Measurements from ENCODE around the gene LSM8. TPM values are rescaled to one million over a fixed set of nuclear protein-coding genes. Genes with fewer than 3 reads are reported as not detected.
"Not testable (repeated sequence)": the region's sequence is repeated elsewhere in the genome, so short reads cannot be mapped to it uniquely, and the experiment has no call there.

The LSM8 gene
- 10 to 100 TPM; 22.9 to 70.8 TPM for total RNA-seq
- 10 to 100 TPM; 28.4 to 37.0 TPM for polyA plus RNA-seq
- long read RNA-seq, donor 1, full-length matches to known transcripts = 59 of 59 reads
- long read RNA-seq, donor 1, partial matches to known transcripts = 0 of 59 reads
- long read RNA-seq, donor 1, other reads (novel, unspliced or antisense) = 0 of 59 reads
- long read RNA-seq, donor 2, full-length matches to known transcripts = 25 of 25 reads
- long read RNA-seq, donor 2, partial matches to known transcripts = 0 of 25 reads
- long read RNA-seq, donor 2, other reads (novel, unspliced or antisense) = 0 of 25 reads
- long read RNA-seq, donor 3, full-length matches to known transcripts = 33 of 33 reads
- long read RNA-seq, donor 3, partial matches to known transcripts = 0 of 33 reads
- long read RNA-seq, donor 3, other reads (novel, unspliced or antisense) = 0 of 33 reads
- long read RNA-seq, donor 4, full-length matches to known transcripts = 26 of 34 reads
- long read RNA-seq, donor 4, partial matches to known transcripts = 8 of 34 reads
- long read RNA-seq, donor 4, other reads (novel, unspliced or antisense) = 0 of 34 reads
- long read RNA-seq, donor 5, full-length matches to known transcripts = 75 of 82 reads
- long read RNA-seq, donor 5, partial matches to known transcripts = 7 of 82 reads
- long read RNA-seq, donor 5, other reads (novel, unspliced or antisense) = 0 of 82 reads

DNA sequence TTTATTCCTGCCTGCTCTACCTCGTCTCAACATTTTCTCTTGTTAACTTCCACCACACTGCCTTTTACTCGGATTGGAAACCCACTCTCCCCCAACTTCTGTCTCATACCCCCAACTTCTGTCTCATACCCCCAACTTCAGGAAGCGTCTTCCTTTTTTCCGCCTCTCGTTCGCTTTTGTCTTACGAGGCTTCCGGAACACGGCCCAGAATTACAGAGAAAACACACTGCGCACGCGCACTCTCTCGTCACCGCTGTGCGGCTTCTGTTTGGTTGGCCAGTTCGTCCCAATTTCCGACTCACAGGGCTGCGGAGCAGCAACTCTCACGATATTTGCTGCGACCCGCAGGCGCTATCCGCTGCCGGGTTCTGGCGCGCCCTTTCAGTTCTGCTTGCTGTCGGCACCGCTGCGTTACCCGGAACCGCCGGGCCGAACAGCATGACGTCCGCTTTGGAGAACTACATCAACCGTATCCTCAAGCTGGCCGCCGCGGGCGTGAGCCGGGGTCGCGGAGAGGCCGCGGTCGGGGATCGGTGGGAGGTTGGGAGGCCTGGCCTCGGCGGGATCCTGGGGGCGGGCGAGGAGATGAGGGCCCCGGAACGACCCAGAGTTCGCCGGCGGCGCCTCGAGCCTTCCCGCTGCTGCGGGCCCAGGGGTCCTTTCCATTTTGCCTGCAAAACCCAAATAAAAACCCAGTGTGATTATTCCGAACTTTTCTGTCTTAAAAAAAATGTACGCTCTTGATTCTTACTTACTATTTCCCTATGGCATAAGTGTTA lies at the start of gene LSM8:
LSM8 (plus strand) TSS at position 379 of the 779 bp plus-strand sequence; CDS start at position 439, 60 bp downstream.
- peaks cover under 1 to 15% (median 9%) of the 10 kb centered on the region in 4 donors for H3K36me3 ChIP-seq (ENCODE audit: control insufficient read depth in 4 of 4, insufficient read depth in 4 of 4, low read length in 4 of 4)
- H3K4me1 ChIP-seq (ENCODE audit: control insufficient read depth in 5 of 5, insufficient read depth in 5 of 5, low read length in 5 of 5) = peaks cover 0 to 23% (median 2%) of the 10 kb centered on the region in 5 donors
- ATAC-seq (ENCODE audit: insufficient read depth, low FRiP score) (peak; percentile 100), DNase-seq (peak; percentile 99 to 100 (median 99))
- H3K9me3 ChIP-seq (ENCODE audit: control insufficient read depth in 4 of 4, insufficient read depth in 3 of 4, low read length in 3 of 4) = no peaks in the 10 kb centered on the region
- TF ChIP-seq, protein P1, sequence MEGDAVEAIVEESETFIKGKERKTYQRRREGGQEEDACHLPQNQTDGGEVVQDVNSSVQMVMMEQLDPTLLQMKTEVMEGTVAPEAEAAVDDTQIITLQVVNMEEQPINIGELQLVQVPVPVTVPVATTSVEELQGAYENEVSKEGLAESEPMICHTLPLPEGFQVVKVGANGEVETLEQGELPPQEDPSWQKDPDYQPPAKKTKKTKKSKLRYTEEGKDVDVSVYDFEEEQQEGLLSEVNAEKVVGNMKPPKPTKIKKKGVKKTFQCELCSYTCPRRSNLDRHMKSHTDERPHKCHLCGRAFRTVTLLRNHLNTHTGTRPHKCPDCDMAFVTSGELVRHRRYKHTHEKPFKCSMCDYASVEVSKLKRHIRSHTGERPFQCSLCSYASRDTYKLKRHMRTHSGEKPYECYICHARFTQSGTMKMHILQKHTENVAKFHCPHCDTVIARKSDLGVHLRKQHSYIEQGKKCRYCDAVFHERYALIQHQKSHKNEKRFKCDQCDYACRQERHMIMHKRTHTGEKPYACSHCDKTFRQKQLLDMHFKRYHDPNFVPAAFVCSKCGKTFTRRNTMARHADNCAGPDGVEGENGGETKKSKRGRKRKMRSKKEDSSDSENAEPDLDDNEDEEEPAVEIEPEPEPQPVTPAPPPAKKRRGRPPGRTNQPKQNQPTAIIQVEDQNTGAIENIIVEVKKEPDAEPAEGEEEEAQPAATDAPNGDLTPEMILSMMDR (IDR thresholded peaks at IDR 0.05; ENCODE audit: control extremely low read depth, extremely low read depth) = no peak
- H3K9ac ChIP-seq (ENCODE audit: insufficient read depth in 1 of 2, low read length in 2 of 2) = peak within 1 kb of the TSS; percentile 99 to 100
- no peaks in the 10 kb centered on the region for H3K27me3 ChIP-seq (ENCODE audit: control insufficient read depth in 3 of 3, insufficient read depth in 3 of 3, low read length in 2 of 3)
- 0% methylated on average over 61 to 62 of the region's 62 CpGs for WGBS, 2 donors
- H3K27ac ChIP-seq (ENCODE audit: low read depth in 1 of 2, low read length in 1 of 2) = peak within 1 kb of the TSS; percentile 95
- peak within 1 kb of the TSS; percentile 85 for H3K4me3 ChIP-seq

DNA sequence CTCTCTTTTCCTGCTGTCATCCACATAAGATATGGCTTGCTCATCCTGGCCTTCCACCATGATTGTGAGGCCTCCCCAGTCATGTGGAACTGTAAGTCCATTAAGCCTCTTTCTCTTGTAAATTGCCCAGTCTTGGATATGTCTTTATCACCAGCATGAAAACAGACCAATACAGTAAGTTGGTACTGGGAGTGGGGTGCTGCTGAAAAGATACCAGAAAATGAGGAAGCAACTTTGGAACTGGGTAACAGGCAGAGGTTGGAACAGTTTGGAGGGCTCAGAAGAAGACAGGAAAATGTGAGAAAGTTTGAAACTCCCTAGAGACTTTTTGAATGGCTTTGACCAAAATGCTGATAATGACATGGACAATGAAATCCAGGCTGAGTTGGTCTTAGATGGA lies 49.5 kb upstream of the LSM8 start:
- H3K36me3 ChIP-seq (ENCODE audit: control insufficient read depth in 4 of 4, insufficient read depth in 4 of 4, low read length in 4 of 4); H3K4me1 ChIP-seq (ENCODE audit: control insufficient read depth in 5 of 5, insufficient read depth in 5 of 5, low read length in 5 of 5); H3K27me3 ChIP-seq (ENCODE audit: control insufficient read depth in 3 of 3, insufficient read depth in 3 of 3, low read length in 2 of 3); H3K9me3 ChIP-seq (ENCODE audit: control insufficient read depth in 4 of 4, insufficient read depth in 3 of 4, low read length in 3 of 4); H3K9ac ChIP-seq (ENCODE audit: insufficient read depth in 1 of 2, low read length in 2 of 2); H3K27ac ChIP-seq (ENCODE audit: low read depth in 1 of 2, low read length in 1 of 2); ATAC-seq (ENCODE audit: insufficient read depth, low FRiP score); DNase-seq; H3K4me3 ChIP-seq: not testable (repeated sequence)

DNA sequence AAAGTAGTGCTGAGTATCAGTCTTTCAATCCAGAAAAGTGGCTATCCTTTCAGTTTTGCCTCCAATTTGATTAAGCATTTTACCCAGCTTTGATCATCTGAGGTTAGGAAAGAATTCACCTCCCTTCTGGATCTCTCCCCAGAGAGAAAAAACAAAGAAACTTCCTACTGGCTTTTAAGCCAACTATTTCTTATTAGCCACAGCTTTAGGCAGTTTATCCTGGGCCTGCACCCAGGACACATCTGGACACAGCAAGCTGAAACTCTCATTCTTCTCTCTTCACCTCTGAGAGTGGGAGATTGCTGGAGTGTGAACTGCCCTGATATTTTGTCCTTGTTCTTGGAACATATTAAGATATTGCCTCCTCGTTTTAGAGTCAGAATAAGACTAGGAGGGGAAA lies 43.5 kb upstream of the LSM8 start:
- Histone ChIP-seq H3K9me3 (ENCODE audit: control insufficient read depth in 4 of 4, insufficient read depth in 3 of 4, low read length in 3 of 4) (no peaks in the 10 kb centered on the region), H3K9ac (ENCODE audit: insufficient read depth in 1 of 2, low read length in 2 of 2) (no peak overlapping the region), H3K27ac (ENCODE audit: low read depth in 1 of 2, low read length in 1 of 2) (no peak overlapping the region), H3K36me3 (ENCODE audit: control insufficient read depth in 4 of 4, insufficient read depth in 4 of 4, low read length in 4 of 4) (no peaks in the 10 kb centered on the region), H3K27me3 (ENCODE audit: control insufficient read depth in 3 of 3, insufficient read depth in 3 of 3, low read length in 2 of 3) (no peaks in the 10 kb centered on the region), H3K4me1 (ENCODE audit: control insufficient read depth in 5 of 5, insufficient read depth in 5 of 5, low read length in 5 of 5) (no peaks in the 10 kb centered on the region), H3K4me3 (no peak overlapping the region)
- WGBS, 2 donors = 60 to 67% methylated on average over 1 of the region's 1 CpG
- ATAC-seq (ENCODE audit: insufficient read depth, low FRiP score) (no peak), DNase-seq (peak in 1 of 3 donors; percentile 23)
- TF ChIP-seq, protein P1 (IDR thresholded peaks at IDR 0.05; ENCODE audit: control extremely low read depth, extremely low read depth) = no peak

DNA sequence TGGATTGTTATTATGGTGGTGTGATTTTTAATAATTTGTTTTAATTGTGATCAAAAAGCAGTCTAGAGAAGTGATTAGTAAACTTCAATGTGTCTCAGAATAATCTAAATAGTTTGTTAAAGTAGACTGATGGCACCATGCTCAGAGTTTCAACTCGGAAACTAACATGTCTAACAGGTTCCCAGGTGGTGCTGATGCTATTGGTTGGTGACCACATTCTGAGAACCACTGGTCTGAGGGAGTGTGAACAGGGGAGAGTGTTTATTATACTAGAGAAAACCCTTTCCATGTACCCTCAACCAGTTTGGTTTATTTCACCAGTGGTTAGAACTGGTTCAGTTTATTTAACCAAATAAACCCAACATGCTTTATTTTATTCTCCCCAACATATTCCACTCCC lies 42.0 kb upstream of the LSM8 start:
- Histone ChIP-seq H3K9me3 (ENCODE audit: control insufficient read depth in 4 of 4, insufficient read depth in 3 of 4, low read length in 3 of 4) (no peaks in the 10 kb centered on the region), H3K36me3 (ENCODE audit: control insufficient read depth in 4 of 4, insufficient read depth in 4 of 4, low read length in 4 of 4) (no peaks in the 10 kb centered on the region), H3K9ac (ENCODE audit: insufficient read depth in 1 of 2, low read length in 2 of 2) (no peak overlapping the region), H3K27ac (ENCODE audit: low read depth in 1 of 2, low read length in 1 of 2) (no peak overlapping the region), H3K4me1 (ENCODE audit: control insufficient read depth in 5 of 5, insufficient read depth in 5 of 5, low read length in 5 of 5) (no peaks in the 10 kb centered on the region), H3K4me3 (no peak overlapping the region), H3K27me3 (ENCODE audit: control insufficient read depth in 3 of 3, insufficient read depth in 3 of 3, low read length in 2 of 3) (no peaks in the 10 kb centered on the region)
- 81 to 95% methylated on average over 1 of the region's 1 CpG for WGBS, 2 donors
- TF ChIP-seq, protein P1 (IDR thresholded peaks at IDR 0.05; ENCODE audit: control extremely low read depth, extremely low read depth) = no peak
- ATAC-seq (ENCODE audit: insufficient read depth, low FRiP score) (no peak), DNase-seq (no peak)
